Posterior vena cava (tissue), 2 donors: ENCODE data around the gene HOXA4. TPM values are rescaled to one million over a fixed set of nuclear protein-coding genes. Genes with fewer than 3 reads are reported as not detected.

Source experiments
- DNase-seq: peaks from one replicate; pipeline ENCODE4 v3.0.0-alpha.2; 2020; ENCODE audit warnings: low spot score
- intact Hi-C, 2 donors: fragments of 100-400 bp; cut with DNase I; formaldehyde crosslinking; loops; one replicate each; pipeline versions ENCODE4 v1.14.1 to v1.14.2; 2022 to 2023
- total RNA-seq, 2 donors: library from RNA; stranded (reverse); fragmentation: NEBNext Ultra II Directional; extraction: Animal tissue kit (Norgen Biotek cat#: 25700); gene quantifications; one replicate each; pipeline ENCODE4 v1.2.1, GENCODE V29; 2021
- donor health status: DM: yes; HTN: yes; CAD: no.
- donor health status: DM: yes; HTN: yes; CAD: no.

Gene HOXA4
- total RNA-seq, 2 donors from 2014 or later = 6.2 to 9.5 TPM

GRCh38 chr7:27113991-27114769 lies 16.4 kb downstream of the HOXA4 start:
- intact Hi-C loops = no loop called here
- DNase-seq = peak; percentile 87

GRCh38 chr7:27112955-27113949 lies 17.3 kb downstream of the HOXA4 start:
- intact Hi-C loops = no loop called here
- DNase-seq = peak; percentile 93

- DNase-seq = no peak
- intact Hi-C loops = no loop called here
Observed at GRCh38 chr7:27112361-27112760, 18.2 kb downstream of the HOXA4 start.

GRCh38 chr7:27111751-27112277 lies 18.7 kb downstream of the HOXA4 start:
- intact Hi-C loops = no loop called here
- no peak for DNase-seq

- intact Hi-C loops = no loop called here
- DNase-seq = no peak
Observed at GRCh38 chr7:27111042-27111750, 19.4 kb downstream of the HOXA4 start.

GRCh38 chr7:27110186-27111031 lies 20.1 kb downstream of the HOXA4 start:
- DNase-seq = peak; percentile 89
- intact Hi-C loops = no loop called here

GRCh38 chr7:27109466-27110185 lies 20.9 kb downstream of the HOXA4 start:
- intact Hi-C loops = no loop called here

GRCh38 chr7:27108390-27109127 lies 22.0 kb downstream of the HOXA4 start:
- intact Hi-C loops = no loop called here
- DNase-seq = peak; percentile 86

More at GRCh38 chr7:27109466-27110185, 20.9 kb downstream of the HOXA4 start:
- no peak for DNase-seq

GRCh38 chr7:27107391-27108381 lies 22.9 kb downstream of the HOXA4 start:
- intact Hi-C loops = no loop called here
- no peak for DNase-seq

- DNase-seq = no peak
- intact Hi-C loops = no loop called here
Observed at GRCh38 chr7:27106901-27107240, 23.7 kb downstream of the HOXA4 start.

GRCh38 chr7:27106181-27106900 lies 24.2 kb downstream of the HOXA4 start:
- intact Hi-C loops = no loop called here
- DNase-seq = no peak

- DNase-seq = no peak
- intact Hi-C loops = no loop called here
Observed at GRCh38 chr7:27105301-27106031, 25.1 kb downstream of the HOXA4 start.

- no peak for DNase-seq
- intact Hi-C loops = no loop called here
Observed at GRCh38 chr7:27104341-27105058, 26.1 kb downstream of the HOXA4 start.
